ENCODE results near the gene CROT.

The CROT gene

DNA sequence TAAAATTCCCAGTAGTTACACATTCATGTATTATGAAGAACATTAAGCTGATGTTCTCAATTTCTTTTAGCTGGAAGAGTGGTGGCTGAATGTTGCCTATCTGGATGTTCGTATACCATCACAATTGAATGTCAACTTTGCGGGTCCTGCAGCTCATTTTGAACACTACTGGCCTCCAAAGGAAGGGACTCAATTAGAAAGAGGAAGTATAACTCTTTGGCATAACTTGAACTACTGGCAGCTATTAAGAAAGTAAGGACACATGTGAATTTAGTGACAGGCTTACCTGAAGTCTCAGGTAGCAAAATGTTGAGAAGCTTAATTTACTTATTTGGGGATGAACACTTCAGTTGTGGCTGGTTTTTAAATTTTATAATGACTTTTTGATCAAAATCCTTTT, 15.9 kb downstream of the CROT start:
- no peak for DNase-seq (ENCODE audit: low spot score)
- TF ChIP-seq CTCF (IDR thresholded peaks at IDR 0.05; ENCODE audit: extremely low read depth, missing control alignments), result no peak

GRCh38 chr7:87363342-87363741, 17.9 kb downstream of the CROT start:
- DNase-seq (ENCODE audit: low spot score), result no peak
- no peak for TF ChIP-seq CTCF (IDR thresholded peaks at IDR 0.05; ENCODE audit: extremely low read depth, missing control alignments)

DNA sequence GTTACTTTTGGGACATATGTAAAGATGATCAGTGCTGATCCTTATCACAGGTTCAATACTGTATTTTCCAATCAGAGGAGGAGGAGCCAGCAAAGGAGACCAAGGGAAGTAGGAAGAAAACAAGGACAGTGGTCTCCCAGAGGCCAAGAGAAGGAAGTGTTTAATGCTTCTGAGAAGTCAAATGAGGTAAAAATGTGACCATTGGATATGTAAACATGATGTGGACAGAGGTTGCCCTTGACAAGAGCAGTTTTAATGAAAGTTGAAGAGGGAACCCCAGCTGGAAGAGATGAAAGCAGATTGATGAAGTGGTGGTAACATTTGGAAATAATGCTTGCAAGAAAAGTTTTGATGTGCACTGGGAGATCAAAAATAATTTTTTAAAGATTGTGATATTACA, 18.8 kb downstream of the CROT start:
- no peak for TF ChIP-seq CTCF (IDR thresholded peaks at IDR 0.05; ENCODE audit: extremely low read depth, missing control alignments)
- DNase-seq (ENCODE audit: low spot score), result no peak

DNA sequence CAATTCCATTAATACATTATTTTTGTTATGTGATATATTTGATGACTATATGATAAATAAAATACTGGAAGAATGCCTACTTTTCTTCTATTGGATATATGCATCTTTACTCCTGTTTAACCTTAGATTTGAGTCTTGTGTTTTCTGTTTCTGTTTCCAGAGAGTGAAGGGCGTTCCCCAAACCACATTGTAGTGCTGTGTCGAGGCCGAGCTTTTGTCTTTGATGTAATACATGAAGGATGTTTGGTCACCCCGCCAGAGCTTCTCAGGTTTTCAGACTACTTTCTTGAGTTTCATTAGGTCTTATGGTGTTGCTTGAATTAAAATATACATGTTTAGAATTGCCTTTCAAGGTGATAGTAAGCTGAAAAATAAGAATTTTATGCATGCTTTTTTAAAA, 23.8 kb downstream of the CROT start:
- DNase-seq (ENCODE audit: low spot score), result no peak
- no peak for TF ChIP-seq CTCF (IDR thresholded peaks at IDR 0.05; ENCODE audit: extremely low read depth, missing control alignments)

DNA sequence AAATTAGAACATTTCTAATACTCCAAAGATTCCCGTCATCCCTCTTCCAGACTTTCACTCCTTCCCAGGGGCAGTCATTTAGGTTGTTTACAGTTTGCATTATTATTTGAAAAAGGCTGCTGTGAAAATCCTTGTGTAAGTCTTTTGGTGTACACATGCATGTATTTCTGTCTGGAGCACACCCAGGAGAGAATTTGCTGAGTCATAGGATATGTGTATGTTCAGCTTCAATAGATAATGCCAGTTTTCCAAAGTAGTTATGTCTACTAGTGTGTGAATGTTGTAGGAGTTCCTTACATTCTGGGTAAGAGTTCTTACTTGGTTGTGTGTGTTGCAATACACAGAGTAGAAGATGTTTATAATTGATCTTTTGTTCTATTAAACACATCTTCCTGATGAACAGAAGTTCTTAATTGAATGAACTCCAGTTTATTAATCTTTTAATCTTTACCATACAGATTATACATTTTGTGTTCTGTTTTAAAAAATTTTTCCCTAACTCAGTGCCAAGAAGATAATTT, 25.3 kb downstream of the CROT start:
- DNase-seq (ENCODE audit: low spot score), result no peak
- no peak for TF ChIP-seq CTCF (IDR thresholded peaks at IDR 0.05; ENCODE audit: extremely low read depth, missing control alignments)

DNA sequence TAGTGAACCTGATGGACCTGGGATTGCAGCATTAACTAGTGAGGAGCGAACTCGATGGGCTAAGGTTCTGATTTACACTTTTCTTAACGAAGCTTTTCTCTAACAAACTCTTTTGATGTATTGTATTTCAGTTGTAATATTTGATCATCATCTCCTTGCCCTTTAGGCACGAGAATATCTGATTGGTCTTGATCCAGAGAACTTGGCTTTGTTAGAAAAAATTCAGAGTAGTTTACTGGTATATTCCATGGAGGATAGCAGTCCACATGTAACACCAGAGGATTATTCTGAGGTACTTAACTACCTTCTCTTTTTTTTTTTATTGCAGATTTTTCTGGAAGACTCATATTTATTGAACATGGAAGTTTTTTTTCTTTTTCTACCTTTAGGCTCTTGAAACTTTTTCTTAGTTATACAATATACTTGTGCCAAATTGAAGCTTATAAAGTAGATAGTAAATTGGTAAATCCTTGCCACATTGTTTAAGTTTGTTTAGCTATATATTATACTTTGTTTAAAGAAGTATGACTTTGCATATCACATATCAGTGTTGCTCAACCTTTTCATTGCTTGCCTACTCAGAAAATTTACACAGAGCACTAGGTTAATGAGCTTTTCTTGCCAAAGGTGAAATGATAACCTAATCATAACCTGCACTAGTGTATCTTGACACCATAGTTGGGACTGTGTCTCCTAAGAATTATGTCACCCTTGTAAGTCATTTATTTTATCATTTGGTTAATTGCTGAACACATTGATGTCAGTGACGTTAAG, 30.4 kb downstream of the CROT start:
- TF ChIP-seq CTCF (IDR thresholded peaks at IDR 0.05; ENCODE audit: extremely low read depth, missing control alignments), result no peak
- DNase-seq (ENCODE audit: low spot score), result no peak

DNA sequence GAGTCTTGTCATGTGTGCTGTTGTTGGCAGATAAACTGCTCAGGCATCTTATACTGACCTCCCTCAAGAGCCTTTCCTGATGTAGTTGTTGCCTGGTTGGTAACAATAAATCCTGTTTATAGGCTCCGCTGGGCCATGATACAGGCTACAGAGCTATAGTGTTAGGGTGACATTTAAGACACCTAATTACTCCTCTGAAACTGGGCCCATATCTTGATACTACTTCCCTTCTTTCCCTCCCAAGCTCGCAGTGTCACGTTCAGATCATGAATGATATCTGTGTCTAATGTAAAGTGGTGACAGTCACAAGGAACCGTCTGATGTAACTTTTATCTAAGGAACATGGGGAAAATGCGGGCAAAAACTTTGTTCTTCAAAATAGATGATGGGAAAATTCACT, 35.4 kb downstream of the CROT start:
- DNase-seq (ENCODE audit: low spot score), result no peak
- TF ChIP-seq CTCF (IDR thresholded peaks at IDR 0.05; ENCODE audit: extremely low read depth, missing control alignments), result no peak
